Stimulated activated naive B cell treated with anti-CD40 and anti-IgM and Interleukin-4, amounts not matched to agents 10 μg/mL and 1 μg/mL and 100 μg/mL, for 72 hours (primary cell): ENCODE results near the gene HP1BP3.

ENCODE experiments used
- ATAC-seq, 2 donors: fragments of 150-1000 bp; cut with Tn5 transposase; replicated peaks; 2 replicates each; pipeline ENCODE4 v1.10.0; 2021; ENCODE audit warnings: moderate library complexity in 1 of 2
- DNase-seq: peaks from one replicate; pipeline ENCODE4 v3.0.0; 2021
- H3K27ac Mint-ChIP-seq: one replicate; pipeline ENCODE4 v1.8.0; 2022; ENCODE audit warnings: mild to moderate bottlenecking, mixed read lengths
- H3K27me3 Mint-ChIP-seq, 2 donors: one replicate each; pipeline ENCODE4 v1.8.0; 2022; ENCODE audit warnings: mixed read lengths in 2 of 2
- H3K36me3 Mint-ChIP-seq, 2 donors: one replicate each; pipeline ENCODE4 v1.8.0; 2022; ENCODE audit warnings: mixed read lengths in 2 of 2, mild to moderate bottlenecking in 1 of 2
- H3K4me1 Mint-ChIP-seq, 2 donors: one replicate each; pipeline ENCODE4 v1.8.0; 2022; ENCODE audit warnings: mixed read lengths in 2 of 2, mild to moderate bottlenecking in 1 of 2
- H3K4me3 Mint-ChIP-seq, 2 donors: one replicate each; pipeline ENCODE4 v1.8.0; 2022; ENCODE audit warnings: mild to moderate bottlenecking in 2 of 2, mixed read lengths in 2 of 2, moderate library complexity in 1 of 2
- H3K9me3 Mint-ChIP-seq, 2 donors: one replicate each; pipeline ENCODE4 v1.8.0; 2022; ENCODE audit warnings: mixed read lengths in 2 of 2, mild to moderate bottlenecking in 1 of 2

HP1BP3 gene

DNA sequence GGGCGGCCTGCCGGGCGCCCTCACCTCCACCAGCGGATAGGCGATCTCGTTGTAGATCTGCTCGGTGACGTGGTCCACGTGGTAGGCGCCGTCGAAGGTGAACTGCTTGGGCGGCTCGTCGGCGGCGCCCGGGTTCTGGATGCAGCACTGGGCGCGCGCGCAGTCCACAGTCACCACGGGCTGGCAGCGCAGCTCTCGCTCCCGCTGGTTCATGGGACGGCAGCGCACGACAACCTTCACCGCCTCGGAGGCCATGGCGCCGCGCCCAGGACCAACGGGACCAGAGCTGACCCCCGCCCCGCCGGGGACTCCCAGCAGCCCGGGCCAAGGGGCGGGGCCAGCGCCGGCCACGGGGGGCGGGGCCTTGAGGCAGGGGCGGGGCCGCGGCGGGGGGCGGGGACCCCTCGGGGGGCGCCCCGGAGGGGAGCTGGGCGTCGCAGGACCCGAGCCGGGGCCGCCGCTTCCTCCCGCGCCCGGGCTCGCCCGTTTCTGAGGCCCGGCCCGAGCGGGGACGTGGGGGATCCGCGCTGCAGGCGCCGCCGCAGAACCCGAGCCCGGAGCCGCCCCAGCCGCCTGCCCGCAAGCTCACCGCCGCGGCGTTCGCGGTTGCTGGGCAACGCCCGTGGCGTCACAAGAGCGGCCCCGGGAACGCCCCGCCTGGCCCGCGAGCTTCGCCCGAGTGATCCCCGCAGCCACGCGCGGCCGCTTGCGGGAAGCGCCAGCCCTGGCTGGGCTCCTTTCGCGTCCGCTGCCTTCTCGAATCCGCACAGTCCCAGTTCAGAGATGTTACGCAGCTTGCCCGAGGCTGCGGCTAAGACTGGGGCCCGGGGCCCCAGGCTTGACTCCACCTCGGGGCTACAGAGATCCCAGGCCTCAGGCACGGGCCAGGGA, 69.4 kb downstream of the HP1BP3 start, which contains the start of gene KIF17:
Gene KIF17 (minus strand): TSS at position 556 of the 891 bp plus-strand sequence. CDS start 301 bp downstream, at position 255.
- H3K4me1 Mint-ChIP-seq, result peaks cover 10 to 12% of the 10 kb centered on the region in 2 donors
- peak; percentile 79 to 80 for ATAC-seq
- peaks cover 20 to 57% of the 10 kb centered on the region in 2 donors for H3K27me3 Mint-ChIP-seq
- peak within 1 kb of the TSS; percentile 74 to 79 for H3K4me3 Mint-ChIP-seq
- no peaks in the 10 kb centered on the region for H3K9me3 Mint-ChIP-seq
- H3K27ac Mint-ChIP-seq, result peak within 1 kb of the TSS; percentile 56
- H3K36me3 Mint-ChIP-seq, result peaks cover 0 to 4% of the 10 kb centered on the region in 2 donors
- DNase-seq, result peak; percentile 47

GRCh38 chr1:20716232-20716631, 70.9 kb downstream of the HP1BP3 start:
- Mint-ChIP-seq H3K27ac (no peak overlapping the region), H3K9me3 (no peaks in the 10 kb centered on the region)

DNA sequence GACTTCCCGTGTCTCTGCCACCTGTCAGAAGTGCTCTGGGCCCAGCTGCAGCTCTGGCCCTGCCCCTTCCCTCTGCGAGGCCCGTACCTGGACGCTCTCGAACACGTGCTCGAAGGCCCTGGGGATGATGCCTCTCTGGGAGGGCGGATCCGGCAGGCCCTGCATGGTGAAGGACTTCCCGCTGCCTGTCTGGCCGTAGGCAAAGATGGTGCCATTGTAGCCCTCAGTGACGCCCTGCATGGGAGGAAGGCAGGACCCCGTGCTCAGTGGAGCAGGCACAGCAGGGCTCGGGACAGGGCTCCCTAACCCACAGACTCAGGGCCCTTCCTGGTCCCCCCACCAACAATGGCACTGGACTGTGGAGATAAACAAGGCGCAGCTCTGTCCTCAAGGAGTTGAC, 71.7 kb downstream of the HP1BP3 start:
- DNase-seq (no peak), ATAC-seq (no peak)
- Mint-ChIP-seq H3K27ac (no peak overlapping the region), H3K9me3 (no peaks in the 10 kb centered on the region), H3K27me3 (peaks cover 20 to 41% of the 10 kb centered on the region in 2 donors), H3K4me1 (peaks cover 10 to 12% of the 10 kb centered on the region in 2 donors), H3K36me3 (peaks cover 0 to 4% of the 10 kb centered on the region in 2 donors), H3K4me3 (no peak overlapping the region)

More at GRCh38 chr1:20716232-20716631, 70.9 kb downstream of the HP1BP3 start:
- Mint-ChIP-seq H3K27me3 (peaks cover 20 to 49% of the 10 kb centered on the region in 2 donors), H3K36me3 (peaks cover 0 to 4% of the 10 kb centered on the region in 2 donors), H3K4me3 (peak overlapping the region; percentile 21 to 62), H3K4me1 (peaks cover 10 to 12% of the 10 kb centered on the region in 2 donors)
- no peak for ATAC-seq
- DNase-seq, result no peak

DNA sequence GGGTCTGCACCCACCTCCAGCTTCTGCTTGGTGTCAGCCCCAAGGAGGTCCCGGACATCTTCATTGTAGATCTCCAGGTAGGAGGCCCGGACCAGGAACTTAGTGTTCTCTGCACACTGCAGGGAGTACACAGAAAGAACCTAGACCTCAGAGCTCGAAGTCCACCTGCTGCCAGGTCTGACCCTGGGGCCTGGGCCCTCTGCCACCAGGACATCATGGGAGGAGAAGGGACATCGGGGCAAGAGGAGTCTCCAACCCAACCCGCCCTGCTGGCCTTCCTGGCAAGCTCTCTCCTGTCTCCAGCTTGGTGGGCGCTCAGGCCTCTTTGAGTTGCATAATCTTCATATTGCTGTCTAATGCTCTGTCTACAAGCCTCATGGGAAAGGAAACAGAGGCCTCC, 73.7 kb downstream of the HP1BP3 start:
- Mint-ChIP-seq H3K27ac (no peak overlapping the region), H3K4me1 (peaks cover 6 to 7% of the 10 kb centered on the region in 2 donors), H3K27me3 (peaks cover 14 to 35% of the 10 kb centered on the region in 2 donors), H3K4me3 (no peak overlapping the region), H3K36me3 (peaks cover 0 to 4% of the 10 kb centered on the region in 2 donors), H3K9me3 (no peaks in the 10 kb centered on the region)
- no peak for DNase-seq
- no peak for ATAC-seq

- H3K4me1 Mint-ChIP-seq, result peaks cover 4 to 6% of the 10 kb centered on the region in 2 donors
- H3K9me3 Mint-ChIP-seq, result no peaks in the 10 kb centered on the region
- DNase-seq (no peak), ATAC-seq (no peak)
- peaks cover 20 to 34% of the 10 kb centered on the region in 2 donors for H3K27me3 Mint-ChIP-seq
- H3K27ac Mint-ChIP-seq, result no peak overlapping the region
- H3K36me3 Mint-ChIP-seq, result peaks cover 0 to 4% of the 10 kb centered on the region in 2 donors
- no peak overlapping the region for H3K4me3 Mint-ChIP-seq
Observed at GRCh38 chr1:20712215-20712577, 74.9 kb downstream of the HP1BP3 start.

DNA sequence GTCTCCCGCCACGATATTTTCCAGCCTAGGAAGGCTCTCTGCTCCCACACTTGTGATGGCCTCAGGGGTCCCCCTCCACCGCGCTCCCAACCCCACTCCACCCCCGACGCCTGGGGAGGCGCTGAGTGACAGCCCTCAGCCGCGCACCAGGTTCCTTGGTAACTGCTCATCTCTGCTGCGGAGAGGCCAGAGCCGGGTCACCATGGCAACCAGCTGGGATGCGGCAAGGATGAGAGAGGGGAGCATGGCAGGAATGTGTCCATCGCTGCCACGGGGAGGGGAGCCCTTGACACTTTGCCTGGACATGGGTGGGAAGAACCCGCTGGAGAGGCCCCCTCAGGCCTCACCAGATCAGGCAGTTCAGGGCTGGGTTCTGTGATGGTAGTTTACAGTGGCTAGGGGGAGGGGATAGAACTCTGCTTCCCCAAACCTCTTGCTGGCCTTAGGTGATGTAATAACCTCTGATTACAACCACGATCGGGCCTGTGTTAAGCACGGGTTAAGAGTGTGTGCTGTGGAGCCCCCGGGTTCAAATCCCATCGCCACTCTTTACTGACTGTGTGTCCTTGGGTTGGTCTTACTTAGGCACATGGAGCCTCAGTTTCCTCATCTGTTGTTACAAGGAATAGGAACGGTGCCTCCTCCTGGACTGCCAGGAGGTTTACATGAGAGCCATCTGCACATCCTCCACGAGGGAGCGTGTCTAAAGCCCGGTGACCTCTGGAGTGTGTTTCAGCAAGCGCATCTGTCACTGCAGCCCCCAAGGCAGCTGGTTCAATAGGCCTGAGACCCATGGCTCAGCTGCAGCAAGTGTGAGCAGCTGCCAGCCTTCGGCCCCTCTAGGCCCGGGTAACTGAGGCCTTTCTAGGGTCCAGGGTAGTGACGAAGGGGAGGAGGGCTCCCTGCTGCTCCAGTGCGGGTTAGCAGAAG, 75.6 kb downstream of the HP1BP3 start:
- Mint-ChIP-seq H3K4me3 (no peak overlapping the region), H3K4me1 (peaks cover 4 to 5% of the 10 kb centered on the region in 2 donors), H3K36me3 (peaks cover 0 to 4% of the 10 kb centered on the region in 2 donors), H3K27me3 (peaks cover 17 to 32% of the 10 kb centered on the region in 2 donors), H3K27ac (no peak overlapping the region), H3K9me3 (no peaks in the 10 kb centered on the region)
- ATAC-seq (no peak), DNase-seq (no peak)

- no peak overlapping the region for H3K27ac Mint-ChIP-seq
- ATAC-seq, result no peak
- H3K9me3 Mint-ChIP-seq, result no peaks in the 10 kb centered on the region
Observed at GRCh38 chr1:20710469-20711284, 76.4 kb downstream of the HP1BP3 start.

GRCh38 chr1:20709868-20710267, 77.2 kb downstream of the HP1BP3 start:
- Mint-ChIP-seq H3K27ac (no peak overlapping the region), H3K4me1 (no peaks in the 10 kb centered on the region), H3K9me3 (no peaks in the 10 kb centered on the region), H3K4me3 (no peak overlapping the region), H3K27me3 (peaks cover 6 to 15% of the 10 kb centered on the region in 2 donors), H3K36me3 (no peaks in the 10 kb centered on the region)
- ATAC-seq (no peak), DNase-seq (no peak)

More at GRCh38 chr1:20710469-20711284, 76.4 kb downstream of the HP1BP3 start:
- DNase-seq, result no peak
- no peaks in the 10 kb centered on the region for H3K4me1 Mint-ChIP-seq
- peaks cover 10 to 23% of the 10 kb centered on the region in 2 donors for H3K27me3 Mint-ChIP-seq
- H3K36me3 Mint-ChIP-seq, result no peaks in the 10 kb centered on the region
- no peak overlapping the region for H3K4me3 Mint-ChIP-seq

GRCh38 chr1:20708891-20709290, 78.2 kb downstream of the HP1BP3 start:
- H3K4me3 Mint-ChIP-seq, result no peak overlapping the region
- peaks cover 6 to 13% of the 10 kb centered on the region in 2 donors for H3K27me3 Mint-ChIP-seq
- no peak overlapping the region for H3K27ac Mint-ChIP-seq
- H3K4me1 Mint-ChIP-seq, result no peaks in the 10 kb centered on the region
- no peaks in the 10 kb centered on the region for H3K36me3 Mint-ChIP-seq
- H3K9me3 Mint-ChIP-seq, result no peaks in the 10 kb centered on the region
- ATAC-seq, result no peak
- no peak for DNase-seq

DNA sequence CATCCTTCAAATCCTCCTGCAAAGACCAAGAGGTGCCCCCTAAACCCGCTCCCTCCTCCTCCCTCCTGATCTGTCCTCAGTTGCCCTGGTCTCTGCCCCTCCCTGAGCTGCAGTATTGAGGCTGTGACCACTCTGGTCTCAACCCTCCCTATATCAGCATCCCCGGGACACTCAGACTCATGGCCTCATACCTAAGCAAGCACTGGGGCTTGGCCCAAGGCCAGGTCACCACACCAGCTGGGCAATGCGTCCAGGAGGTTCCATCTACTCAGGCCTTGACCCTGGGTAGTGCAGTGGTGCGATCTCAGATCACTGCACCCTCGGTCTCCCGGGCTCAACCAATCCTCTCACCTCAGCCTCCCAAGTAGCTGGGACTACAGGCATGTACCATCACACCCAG, 79.0 kb downstream of the HP1BP3 start:
- Mint-ChIP-seq H3K27ac (no peak overlapping the region), H3K36me3 (no peaks in the 10 kb centered on the region), H3K4me1 (no peaks in the 10 kb centered on the region), H3K27me3 (peaks cover 9 to 16% of the 10 kb centered on the region in 2 donors), H3K4me3 (no peak overlapping the region), H3K9me3 (no peaks in the 10 kb centered on the region)
- DNase-seq, result no peak
- no peak for ATAC-seq

- H3K36me3 Mint-ChIP-seq, result no peaks in the 10 kb centered on the region
- ATAC-seq (no peak), DNase-seq (no peak)
- H3K27me3 Mint-ChIP-seq, result peaks cover 10 to 24% of the 10 kb centered on the region in 2 donors
- no peak overlapping the region for H3K27ac Mint-ChIP-seq
- H3K4me1 Mint-ChIP-seq, result no peaks in the 10 kb centered on the region
- no peaks in the 10 kb centered on the region for H3K9me3 Mint-ChIP-seq
- no peak overlapping the region for H3K4me3 Mint-ChIP-seq
Observed at GRCh38 chr1:20706841-20707240, 80.3 kb downstream of the HP1BP3 start.

GRCh38 chr1:20705203-20705755, 81.8 kb downstream of the HP1BP3 start:
- Mint-ChIP-seq H3K4me1 (no peaks in the 10 kb centered on the region), H3K9me3 (no peaks in the 10 kb centered on the region), H3K4me3 (no peak overlapping the region), H3K27me3 (peaks cover 16 to 24% of the 10 kb centered on the region in 2 donors), H3K27ac (no peak overlapping the region), H3K36me3 (no peaks in the 10 kb centered on the region)
- no peak for ATAC-seq
- no peak for DNase-seq

GRCh38 chr1:20704390-20705202, 82.5 kb downstream of the HP1BP3 start:
- Mint-ChIP-seq H3K9me3 (no peaks in the 10 kb centered on the region), H3K27me3 (peaks cover 16 to 24% of the 10 kb centered on the region in 2 donors), H3K27ac (no peak overlapping the region), H3K36me3 (no peaks in the 10 kb centered on the region), H3K4me3 (no peak overlapping the region), H3K4me1 (no peaks in the 10 kb centered on the region)
- no peak for DNase-seq
- no peak for ATAC-seq
